ENCODE data around the gene SAFB.

SAFB gene

GRCh38 chr19:5669212-5669611 lies 46.3 kb downstream of the SAFB start:
- Histone ChIP-seq H3K4me3 (no peak overlapping the region), H3K27ac (no peak overlapping the region), H3K36me3 (ENCODE audit: insufficient read depth, low read length) (peaks cover 56% of the 10 kb centered on the region), H3K9me3 (ENCODE audit: low read depth, low read length) (no peaks in the 10 kb centered on the region), H3K9ac (ENCODE audit: insufficient read length) (no peak overlapping the region)
- TF ChIP-seq FOXP2 (optimal IDR thresholded peaks at IDR 0.05; ENCODE audit: control extremely low read depth, extremely low read length, insufficient read depth) (no peak), EZH2 (IDR thresholded peaks at IDR 0.05) (no peak), POLR2AphosphoS5 (IDR thresholded peaks at IDR 0.05; ENCODE audit: borderline replicate concordance, low read depth, low read length) (no peak)
- DNase-seq (ENCODE audit: low read depth, low spot score), result no peak

- Histone ChIP-seq H3K9me3 (ENCODE audit: low read depth, low read length) (no peaks in the 10 kb centered on the region), H3K9ac (ENCODE audit: insufficient read length) (no peak overlapping the region), H3K4me3 (no peak overlapping the region), H3K36me3 (ENCODE audit: insufficient read depth, low read length) (peaks cover 32% of the 10 kb centered on the region), H3K27ac (no peak overlapping the region)
- no peak for TF ChIP-seq EZH2 (IDR thresholded peaks at IDR 0.05)
- no peak for TF ChIP-seq POLR2AphosphoS5 (IDR thresholded peaks at IDR 0.05; ENCODE audit: borderline replicate concordance, low read depth, low read length)
- no peak for TF ChIP-seq FOXP2 (optimal IDR thresholded peaks at IDR 0.05; ENCODE audit: control extremely low read depth, extremely low read length, insufficient read depth)
- no peak for DNase-seq (ENCODE audit: low read depth, low spot score)
These were observed 48.7 kb downstream of the SAFB start for GRCh38 chr19:5671600-5671999.

- no peak overlapping the region for H3K27ac ChIP-seq
- TF ChIP-seq POLR2AphosphoS5 (IDR thresholded peaks at IDR 0.05; ENCODE audit: borderline replicate concordance, low read depth, low read length) (no peak), FOXP2 (optimal IDR thresholded peaks at IDR 0.05; ENCODE audit: control extremely low read depth, extremely low read length, insufficient read depth) (no peak), EZH2 (IDR thresholded peaks at IDR 0.05) (no peak)
- no peaks in the 10 kb centered on the region for H3K9me3 ChIP-seq (ENCODE audit: low read depth, low read length)
- no peak for DNase-seq (ENCODE audit: low read depth, low spot score)
- no peak overlapping the region for H3K9ac ChIP-seq (ENCODE audit: insufficient read length)
- H3K36me3 ChIP-seq (ENCODE audit: insufficient read depth, low read length), result peaks cover 19% of the 10 kb centered on the region
- no peak overlapping the region for H3K4me3 ChIP-seq
These were observed 50.0 kb downstream of the SAFB start for GRCh38 chr19:5672708-5673459.

GRCh38 chr19:5673752-5674151 lies 50.9 kb downstream of the SAFB start:
- DNase-seq (ENCODE audit: low read depth, low spot score), result no peak
- Histone ChIP-seq H3K4me3 (no peak overlapping the region), H3K9me3 (ENCODE audit: low read depth, low read length) (no peaks in the 10 kb centered on the region), H3K36me3 (ENCODE audit: insufficient read depth, low read length) (peaks cover 13% of the 10 kb centered on the region), H3K9ac (ENCODE audit: insufficient read length) (no peak overlapping the region), H3K27ac (no peak overlapping the region)
- TF ChIP-seq POLR2AphosphoS5 (IDR thresholded peaks at IDR 0.05; ENCODE audit: borderline replicate concordance, low read depth, low read length) (no peak), EZH2 (IDR thresholded peaks at IDR 0.05) (no peak), FOXP2 (optimal IDR thresholded peaks at IDR 0.05; ENCODE audit: control extremely low read depth, extremely low read length, insufficient read depth) (no peak)

GRCh38 chr19:5674714-5675113 lies 51.8 kb downstream of the SAFB start:
- Histone ChIP-seq H3K36me3 (ENCODE audit: insufficient read depth, low read length) (peaks cover 3% of the 10 kb centered on the region), H3K27ac (no peak overlapping the region), H3K9ac (ENCODE audit: insufficient read length) (no peak overlapping the region), H3K9me3 (ENCODE audit: low read depth, low read length) (no peaks in the 10 kb centered on the region), H3K4me3 (no peak overlapping the region)
- DNase-seq (ENCODE audit: low read depth, low spot score), result no peak
- TF ChIP-seq POLR2AphosphoS5 (IDR thresholded peaks at IDR 0.05; ENCODE audit: borderline replicate concordance, low read depth, low read length) (no peak), EZH2 (IDR thresholded peaks at IDR 0.05) (no peak), FOXP2 (optimal IDR thresholded peaks at IDR 0.05; ENCODE audit: control extremely low read depth, extremely low read length, insufficient read depth) (no peak)

GRCh38 chr19:5676105-5676771 lies 53.4 kb downstream of the SAFB start:
- no peaks in the 10 kb centered on the region; the same call in 1 of the 2 replicates for H3K36me3 ChIP-seq (ENCODE audit: insufficient read depth, low read length)
- no peak overlapping the region for H3K4me3 ChIP-seq
- H3K9ac ChIP-seq (ENCODE audit: insufficient read length), result no peak overlapping the region
- no peak for TF ChIP-seq FOXP2 (optimal IDR thresholded peaks at IDR 0.05; ENCODE audit: control extremely low read depth, extremely low read length, insufficient read depth)
- H3K27ac ChIP-seq, result no peak overlapping the region
- H3K9me3 ChIP-seq (ENCODE audit: low read depth, low read length), result no peaks in the 10 kb centered on the region
- no peak for DNase-seq (ENCODE audit: low read depth, low spot score)

- Histone ChIP-seq H3K27ac (no peak overlapping the region), H3K36me3 (ENCODE audit: insufficient read depth, low read length) (no peaks in the 10 kb centered on the region; the same call in 1 of the 2 replicates), H3K9ac (ENCODE audit: insufficient read length) (no peak overlapping the region), H3K4me3 (no peak overlapping the region), H3K9me3 (ENCODE audit: low read depth, low read length) (no peaks in the 10 kb centered on the region)
- DNase-seq (ENCODE audit: low read depth, low spot score), result no peak
- TF ChIP-seq POLR2AphosphoS5 (IDR thresholded peaks at IDR 0.05; ENCODE audit: borderline replicate concordance, low read depth, low read length) (no peak; the same call in 1 of the 2 replicates), EZH2 (IDR thresholded peaks at IDR 0.05) (no peak), FOXP2 (optimal IDR thresholded peaks at IDR 0.05; ENCODE audit: control extremely low read depth, extremely low read length, insufficient read depth) (no peak)
These were observed 53.9 kb downstream of the SAFB start for GRCh38 chr19:5676772-5677105.

- H3K27ac ChIP-seq, result no peak overlapping the region
- H3K4me3 ChIP-seq, result no peak overlapping the region
- TF ChIP-seq POLR2AphosphoS5 (IDR thresholded peaks at IDR 0.05; ENCODE audit: borderline replicate concordance, low read depth, low read length) (no peak), EZH2 (IDR thresholded peaks at IDR 0.05) (no peak), FOXP2 (optimal IDR thresholded peaks at IDR 0.05; ENCODE audit: control extremely low read depth, extremely low read length, insufficient read depth) (no peak)
- H3K36me3 ChIP-seq (ENCODE audit: insufficient read depth, low read length), result no peaks in the 10 kb centered on the region
- H3K9me3 ChIP-seq (ENCODE audit: low read depth, low read length), result no peaks in the 10 kb centered on the region
- H3K9ac ChIP-seq (ENCODE audit: insufficient read length), result no peak overlapping the region
- DNase-seq (ENCODE audit: low read depth, low spot score), result no peak
These were observed 54.3 kb downstream of the SAFB start for GRCh38 chr19:5677136-5677535.
